Measurements from ENCODE around the gene MAGI2.

DNA sequence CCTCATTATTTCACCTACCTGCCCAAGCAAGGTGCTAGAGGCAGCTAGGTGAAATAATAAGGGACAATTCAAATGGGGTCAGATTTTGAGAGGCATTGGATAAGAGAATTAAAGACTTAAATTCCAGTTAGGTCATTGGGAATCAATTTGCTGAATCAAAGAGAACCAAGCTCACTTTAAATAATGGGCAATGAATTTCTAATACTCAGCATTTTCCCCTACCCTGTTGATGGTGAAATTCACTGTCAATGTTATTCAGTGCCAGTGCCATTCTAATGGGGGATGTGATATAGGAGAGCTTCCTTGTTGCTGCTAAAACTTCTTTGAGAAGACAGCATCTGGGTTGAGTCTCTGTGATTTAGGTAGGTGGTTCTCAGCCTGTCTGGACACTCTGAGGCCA, 1145.6 kb downstream of the MAGI2 start:
- TF ChIP-seq POLR2A (IDR thresholded peaks at IDR 0.05) (no peak), POLR2AphosphoS5 (IDR thresholded peaks at IDR 0.05) (no peak), EP300 (IDR thresholded peaks at IDR 0.05) (no peak)
- TF ChIP-seq, protein P1, sequence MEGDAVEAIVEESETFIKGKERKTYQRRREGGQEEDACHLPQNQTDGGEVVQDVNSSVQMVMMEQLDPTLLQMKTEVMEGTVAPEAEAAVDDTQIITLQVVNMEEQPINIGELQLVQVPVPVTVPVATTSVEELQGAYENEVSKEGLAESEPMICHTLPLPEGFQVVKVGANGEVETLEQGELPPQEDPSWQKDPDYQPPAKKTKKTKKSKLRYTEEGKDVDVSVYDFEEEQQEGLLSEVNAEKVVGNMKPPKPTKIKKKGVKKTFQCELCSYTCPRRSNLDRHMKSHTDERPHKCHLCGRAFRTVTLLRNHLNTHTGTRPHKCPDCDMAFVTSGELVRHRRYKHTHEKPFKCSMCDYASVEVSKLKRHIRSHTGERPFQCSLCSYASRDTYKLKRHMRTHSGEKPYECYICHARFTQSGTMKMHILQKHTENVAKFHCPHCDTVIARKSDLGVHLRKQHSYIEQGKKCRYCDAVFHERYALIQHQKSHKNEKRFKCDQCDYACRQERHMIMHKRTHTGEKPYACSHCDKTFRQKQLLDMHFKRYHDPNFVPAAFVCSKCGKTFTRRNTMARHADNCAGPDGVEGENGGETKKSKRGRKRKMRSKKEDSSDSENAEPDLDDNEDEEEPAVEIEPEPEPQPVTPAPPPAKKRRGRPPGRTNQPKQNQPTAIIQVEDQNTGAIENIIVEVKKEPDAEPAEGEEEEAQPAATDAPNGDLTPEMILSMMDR (IDR thresholded peaks at IDR 0.05) = no peak
